Midbrain (tissue), 1 donor: Measurements from ENCODE around the gene EFEMP2.

Source experiments
- DNase-seq: peaks from one replicate; lab custom pipeline; 2025; lab: John Stamatoyannopoulos, UW

Gene EFEMP2

DNA sequence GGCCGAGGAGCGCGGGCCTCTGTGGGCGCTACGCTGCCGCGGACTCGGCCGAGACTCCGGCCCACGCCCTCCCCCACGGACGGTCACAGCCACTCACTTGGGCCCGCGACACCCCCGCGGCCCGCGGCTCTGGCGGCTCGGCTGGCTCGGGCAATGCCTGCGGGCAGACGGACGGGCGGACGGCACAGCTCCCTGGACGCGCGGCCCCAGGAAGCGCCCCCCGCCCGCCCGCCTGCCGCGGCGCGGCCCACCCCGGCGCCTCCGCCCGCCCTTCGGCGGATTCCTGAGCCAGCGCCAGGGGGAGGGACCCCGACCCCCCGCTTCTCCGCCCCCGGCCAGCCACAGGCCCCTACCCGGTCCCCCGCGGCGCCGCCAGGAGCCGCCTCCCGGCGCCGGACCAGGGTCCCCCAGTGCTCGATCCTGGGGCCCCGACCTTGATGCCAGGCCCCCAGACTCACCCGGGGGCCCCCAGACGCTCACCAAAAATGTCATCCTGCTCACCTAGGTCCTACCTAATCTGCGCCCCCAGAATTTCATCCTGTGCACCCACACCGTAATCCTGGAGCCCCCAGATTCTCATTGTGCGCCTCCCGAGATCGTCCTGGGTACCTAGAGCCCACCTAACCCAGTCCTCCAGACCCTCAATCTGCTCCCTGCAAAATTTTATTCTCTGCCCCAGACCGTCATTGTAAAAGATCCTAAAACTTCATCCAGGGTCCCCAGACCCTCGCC lies at the start of gene EFEMP2:
EFEMP2 (minus strand) TSS at position 215 of the 732 bp plus-strand sequence. CDS start 446 bp downstream, outside the sequence.
- DNase-seq: no peak

DNA sequence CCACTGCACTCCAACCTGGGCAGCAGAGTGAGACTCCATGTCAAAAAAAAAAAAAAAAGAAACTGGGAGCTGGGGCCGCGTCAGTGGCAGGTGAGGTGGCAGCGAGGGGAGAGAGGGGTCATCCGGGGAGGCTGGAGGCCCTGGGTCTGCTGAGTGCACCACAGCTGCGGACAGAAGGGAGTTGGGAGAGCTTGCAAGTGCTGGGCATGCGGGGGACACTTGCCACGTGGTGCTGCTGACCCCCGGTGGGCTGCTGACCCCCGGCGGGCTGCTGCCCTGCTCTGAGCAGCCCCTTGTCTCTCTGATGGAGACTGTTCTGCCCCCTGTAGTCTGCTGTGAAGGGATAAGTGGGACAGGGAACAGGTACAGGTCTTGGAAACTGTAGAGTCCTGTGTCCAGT lies 49.3 kb upstream of the EFEMP2 start:
- no peak for DNase-seq

DNA sequence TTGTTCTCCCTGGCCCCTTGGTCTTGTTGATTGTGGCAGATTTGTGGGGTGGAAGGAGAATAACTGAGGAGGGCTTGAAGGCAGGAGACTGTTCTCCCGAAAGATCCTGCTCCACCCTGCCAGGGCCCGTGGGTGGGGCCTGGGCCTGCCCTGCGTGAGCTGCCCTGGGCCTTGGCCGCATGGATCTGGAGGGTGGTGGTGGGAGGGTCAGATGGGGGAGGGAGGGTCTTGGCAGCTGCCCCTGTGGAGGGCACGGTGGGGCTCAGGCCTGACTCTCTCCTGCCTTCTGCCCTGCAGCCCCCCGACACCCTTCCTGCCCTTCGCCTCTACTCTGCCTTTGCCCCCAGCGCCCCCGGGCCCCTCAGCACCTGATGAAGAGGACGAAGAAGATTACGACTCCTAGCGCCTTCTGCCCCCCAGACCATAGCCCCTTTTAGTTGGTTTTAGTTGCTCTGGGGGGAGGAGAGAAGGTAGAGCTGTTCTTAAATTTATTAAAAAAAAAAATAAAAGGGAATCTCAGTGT lies 48.5 kb upstream of the EFEMP2 start:
- no peak for DNase-seq

- no peak for DNase-seq
These were observed 47.8 kb upstream of the EFEMP2 start for GRCh38 chr11:65920372-65920802.

GRCh38 chr11:65919573-65920371 lies 47.2 kb upstream of the EFEMP2 start:
- no peak for DNase-seq

GRCh38 chr11:65919141-65919572 lies 46.6 kb upstream of the EFEMP2 start, which contains the start of gene DRAP1:
Gene DRAP1 (plus strand): TSS chr11:65919426. CDS start chr11:65919502, 76 bp downstream.
- peak; percentile 99 for DNase-seq

DNA sequence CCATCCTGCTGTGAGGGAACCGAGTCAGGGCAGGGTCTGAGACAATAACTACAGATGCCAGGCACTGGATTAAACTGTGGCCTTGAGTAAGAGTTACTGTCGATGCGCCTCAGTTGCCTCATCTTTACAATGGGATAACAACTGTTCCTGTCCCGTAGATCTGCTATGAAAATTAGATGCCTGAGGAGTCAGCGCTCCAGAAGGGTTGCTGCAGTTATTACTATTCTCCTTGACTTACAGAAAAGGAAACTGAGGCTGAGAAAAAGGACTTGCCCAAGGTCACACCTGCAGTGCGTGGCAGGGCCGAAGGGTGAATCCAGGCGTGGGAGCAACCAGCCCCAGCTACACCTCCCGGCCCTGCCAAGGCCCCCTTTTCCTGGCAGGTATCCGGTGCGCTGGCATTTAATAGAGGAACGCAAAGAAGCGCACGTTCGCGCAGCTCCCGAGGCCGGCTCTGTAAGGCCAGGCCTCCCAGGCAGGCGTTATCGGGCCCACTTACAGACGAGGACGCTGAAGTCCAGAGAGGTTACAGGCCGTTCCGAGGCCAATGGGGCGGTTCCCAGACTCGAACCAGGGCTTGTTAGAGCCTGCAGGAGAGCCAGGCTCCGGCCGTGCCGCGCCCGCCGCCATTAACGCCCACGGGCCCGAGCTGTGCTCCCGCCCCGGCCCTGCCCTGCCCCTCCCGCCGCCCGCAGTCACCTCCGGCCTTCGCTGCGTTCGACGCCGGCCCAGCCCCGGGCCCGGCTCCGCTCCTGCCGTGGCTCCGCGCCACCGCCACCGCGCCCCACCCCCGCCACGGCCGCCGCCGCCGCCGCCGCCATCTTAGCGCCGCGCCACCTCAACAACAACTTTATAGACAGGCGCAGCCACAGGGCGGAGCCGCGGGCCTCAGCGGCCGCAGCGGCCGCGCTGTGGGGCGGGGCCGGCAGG lies 45.9 kb upstream of the EFEMP2 start, which contains the start of gene C11orf68:
C11orf68 (minus strand) TSS at position 852 of the 930 bp plus-strand sequence; CDS start at position 821, 31 bp downstream.
- no peak for DNase-seq

- DNase-seq: no peak
These were observed 45.0 kb upstream of the EFEMP2 start for GRCh38 chr11:65917434-65918210.

DNA sequence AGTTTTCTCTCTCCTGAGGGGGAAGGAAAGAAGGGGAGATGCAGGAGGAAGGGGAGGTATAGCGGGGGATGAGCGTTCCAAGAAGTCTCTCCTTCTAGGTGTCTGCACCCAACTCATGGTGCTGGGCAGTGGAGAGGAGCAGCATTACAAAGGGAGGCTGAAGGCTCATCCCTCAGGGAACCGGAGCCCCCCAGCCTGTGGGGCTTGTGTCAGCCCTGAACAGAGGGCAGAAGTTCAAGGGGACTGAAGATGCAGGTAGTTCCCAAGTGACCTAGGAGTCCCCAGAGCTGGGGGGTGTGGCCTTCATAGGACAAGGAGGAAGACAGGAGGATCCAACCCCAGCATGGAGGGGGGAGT lies 44.5 kb upstream of the EFEMP2 start:
- DNase-seq: no peak

DNA sequence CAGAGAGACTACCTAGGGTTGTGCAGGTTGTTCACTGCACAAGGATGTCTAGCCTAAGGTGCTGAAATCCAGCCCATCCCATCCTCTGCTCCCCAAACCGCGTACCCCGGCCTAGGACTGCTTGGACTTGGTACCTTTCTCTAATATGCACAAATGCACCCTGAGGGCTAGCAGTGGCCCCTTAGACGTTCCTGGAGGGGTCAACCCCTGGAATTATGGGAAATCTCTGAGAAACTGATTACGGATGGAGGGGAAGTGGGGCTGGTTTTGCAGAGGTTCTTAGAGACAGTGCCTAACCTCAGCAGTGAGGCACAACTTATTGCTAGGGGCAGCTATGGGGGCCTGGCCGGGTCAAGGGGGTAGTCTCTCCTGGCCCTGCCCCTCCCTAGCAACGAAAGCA lies 43.8 kb upstream of the EFEMP2 start:
- no peak for DNase-seq

GRCh38 chr11:65915821-65916251 lies 43.2 kb upstream of the EFEMP2 start:
- no peak for DNase-seq

DNA sequence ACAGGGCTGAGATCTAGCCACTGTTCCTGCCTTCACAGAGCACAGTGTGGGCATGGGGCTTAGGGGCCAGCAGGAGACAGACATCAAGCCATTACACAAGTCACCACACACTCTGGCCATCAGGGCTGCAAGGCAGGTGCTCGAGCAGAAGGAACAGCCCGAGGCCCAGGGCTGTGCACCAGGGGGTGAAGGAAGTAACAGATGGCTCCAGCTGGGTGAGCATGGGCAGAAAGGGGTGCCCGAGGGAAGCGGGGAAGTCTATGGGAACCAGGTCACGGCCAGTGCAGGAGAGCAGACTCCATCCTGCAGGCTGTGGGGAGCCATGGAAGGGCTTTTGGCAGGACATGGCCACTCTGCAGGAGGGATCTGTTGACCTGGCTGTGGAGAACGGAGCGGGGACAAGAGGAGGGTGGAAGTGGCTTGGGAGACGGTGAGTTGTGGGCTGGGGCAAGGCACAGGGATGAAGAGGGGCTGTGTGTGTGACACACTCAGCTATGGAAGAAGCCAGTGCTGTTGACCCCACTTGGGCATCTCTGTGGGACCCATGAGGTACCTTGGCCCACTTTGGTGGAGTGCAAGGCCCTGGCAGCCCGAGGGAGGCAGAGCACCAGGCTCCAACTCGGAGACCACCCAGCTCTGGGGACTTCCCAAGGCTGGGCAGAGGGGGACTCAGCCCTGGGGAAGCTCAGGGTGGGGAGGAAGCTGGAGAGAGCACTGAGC lies 42.7 kb upstream of the EFEMP2 start:
- DNase-seq: no peak

GRCh38 chr11:65912845-65913244 lies 40.2 kb upstream of the EFEMP2 start:
- no peak for DNase-seq

- DNase-seq: no peak
These were observed 39.3 kb upstream of the EFEMP2 start for GRCh38 chr11:65911682-65912568.

DNA sequence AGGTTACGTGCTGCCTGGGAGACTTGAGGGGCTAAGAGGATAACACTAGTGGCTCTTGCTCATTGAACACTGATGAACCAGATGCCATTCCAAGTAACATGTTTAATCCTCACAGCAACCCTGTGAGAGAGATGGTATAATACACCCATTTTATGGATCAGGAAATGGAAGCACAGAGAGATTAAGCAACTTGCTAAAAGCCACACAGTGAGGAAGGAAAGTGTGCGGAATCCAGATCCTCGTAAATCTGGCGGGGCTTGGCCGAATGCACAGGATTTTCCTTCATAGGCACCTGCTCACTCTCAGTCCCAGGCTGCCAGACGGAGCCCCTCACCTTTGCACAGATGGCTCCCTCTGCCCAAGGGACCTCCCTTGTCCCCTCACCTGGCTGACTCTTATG lies 35.3 kb upstream of the EFEMP2 start:
- no peak for DNase-seq

DNA sequence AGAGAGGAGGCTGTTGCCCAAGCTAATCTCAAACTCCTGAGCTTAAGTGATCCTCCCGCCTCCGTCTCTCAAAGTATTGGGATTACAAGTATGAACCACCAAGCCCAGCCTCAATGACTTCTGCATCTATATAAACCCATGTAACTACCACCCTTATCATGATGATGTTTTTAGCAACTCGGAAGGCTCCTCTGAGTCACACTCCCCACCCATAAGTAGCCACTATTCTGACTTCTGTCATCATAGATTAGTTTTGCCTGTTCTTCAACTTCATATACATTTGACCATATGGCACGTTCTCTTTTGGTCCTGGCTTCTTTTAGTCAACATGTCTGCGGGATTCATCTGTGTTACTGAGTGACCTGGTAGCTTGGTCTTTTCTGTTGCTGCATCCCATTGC lies 34.0 kb upstream of the EFEMP2 start:
- no peak for DNase-seq

DNA sequence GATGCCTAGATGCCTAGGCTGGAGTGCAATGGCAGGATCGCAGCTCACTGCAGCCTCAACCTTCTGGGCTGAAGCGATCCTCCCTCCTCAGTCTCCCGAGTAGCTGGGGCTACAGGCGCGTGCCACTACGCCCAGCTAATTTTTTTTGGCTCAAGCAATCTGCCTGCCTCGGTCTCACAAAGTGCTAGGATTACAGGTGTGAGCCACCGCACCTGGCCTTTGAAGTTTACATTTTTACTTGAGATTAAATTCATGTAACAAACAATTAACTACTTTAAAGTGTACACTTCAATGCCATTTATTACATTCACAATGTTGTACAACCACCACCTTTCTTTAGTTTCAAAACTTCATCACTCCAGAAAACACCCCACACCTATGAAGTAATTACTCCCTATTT lies 31.1 kb upstream of the EFEMP2 start:
- no peak for DNase-seq

- DNase-seq: no peak
These were observed 30.5 kb upstream of the EFEMP2 start for GRCh38 chr11:65903068-65903481.

- DNase-seq: no peak
These were observed 28.2 kb upstream of the EFEMP2 start for GRCh38 chr11:65900899-65901180.
